EL (cell line): ENCODE results near the gene PPL.
"Not testable (repeated sequence)": the region's sequence is repeated elsewhere in the genome, so short reads cannot be mapped to it uniquely, and the experiment has no call there.

ENCODE experiments used
- DNase-seq: peaks from one replicate; pipeline ENCODE4 v3.0.0-alpha.2; 2016

PPL gene, protein sequence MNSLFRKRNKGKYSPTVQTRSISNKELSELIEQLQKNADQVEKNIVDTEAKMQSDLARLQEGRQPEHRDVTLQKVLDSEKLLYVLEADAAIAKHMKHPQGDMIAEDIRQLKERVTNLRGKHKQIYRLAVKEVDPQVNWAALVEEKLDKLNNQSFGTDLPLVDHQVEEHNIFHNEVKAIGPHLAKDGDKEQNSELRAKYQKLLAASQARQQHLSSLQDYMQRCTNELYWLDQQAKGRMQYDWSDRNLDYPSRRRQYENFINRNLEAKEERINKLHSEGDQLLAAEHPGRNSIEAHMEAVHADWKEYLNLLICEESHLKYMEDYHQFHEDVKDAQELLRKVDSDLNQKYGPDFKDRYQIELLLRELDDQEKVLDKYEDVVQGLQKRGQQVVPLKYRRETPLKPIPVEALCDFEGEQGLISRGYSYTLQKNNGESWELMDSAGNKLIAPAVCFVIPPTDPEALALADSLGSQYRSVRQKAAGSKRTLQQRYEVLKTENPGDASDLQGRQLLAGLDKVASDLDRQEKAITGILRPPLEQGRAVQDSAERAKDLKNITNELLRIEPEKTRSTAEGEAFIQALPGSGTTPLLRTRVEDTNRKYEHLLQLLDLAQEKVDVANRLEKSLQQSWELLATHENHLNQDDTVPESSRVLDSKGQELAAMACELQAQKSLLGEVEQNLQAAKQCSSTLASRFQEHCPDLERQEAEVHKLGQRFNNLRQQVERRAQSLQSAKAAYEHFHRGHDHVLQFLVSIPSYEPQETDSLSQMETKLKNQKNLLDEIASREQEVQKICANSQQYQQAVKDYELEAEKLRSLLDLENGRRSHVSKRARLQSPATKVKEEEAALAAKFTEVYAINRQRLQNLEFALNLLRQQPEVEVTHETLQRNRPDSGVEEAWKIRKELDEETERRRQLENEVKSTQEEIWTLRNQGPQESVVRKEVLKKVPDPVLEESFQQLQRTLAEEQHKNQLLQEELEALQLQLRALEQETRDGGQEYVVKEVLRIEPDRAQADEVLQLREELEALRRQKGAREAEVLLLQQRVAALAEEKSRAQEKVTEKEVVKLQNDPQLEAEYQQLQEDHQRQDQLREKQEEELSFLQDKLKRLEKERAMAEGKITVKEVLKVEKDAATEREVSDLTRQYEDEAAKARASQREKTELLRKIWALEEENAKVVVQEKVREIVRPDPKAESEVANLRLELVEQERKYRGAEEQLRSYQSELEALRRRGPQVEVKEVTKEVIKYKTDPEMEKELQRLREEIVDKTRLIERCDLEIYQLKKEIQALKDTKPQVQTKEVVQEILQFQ (N-terminal part only)

DNA sequence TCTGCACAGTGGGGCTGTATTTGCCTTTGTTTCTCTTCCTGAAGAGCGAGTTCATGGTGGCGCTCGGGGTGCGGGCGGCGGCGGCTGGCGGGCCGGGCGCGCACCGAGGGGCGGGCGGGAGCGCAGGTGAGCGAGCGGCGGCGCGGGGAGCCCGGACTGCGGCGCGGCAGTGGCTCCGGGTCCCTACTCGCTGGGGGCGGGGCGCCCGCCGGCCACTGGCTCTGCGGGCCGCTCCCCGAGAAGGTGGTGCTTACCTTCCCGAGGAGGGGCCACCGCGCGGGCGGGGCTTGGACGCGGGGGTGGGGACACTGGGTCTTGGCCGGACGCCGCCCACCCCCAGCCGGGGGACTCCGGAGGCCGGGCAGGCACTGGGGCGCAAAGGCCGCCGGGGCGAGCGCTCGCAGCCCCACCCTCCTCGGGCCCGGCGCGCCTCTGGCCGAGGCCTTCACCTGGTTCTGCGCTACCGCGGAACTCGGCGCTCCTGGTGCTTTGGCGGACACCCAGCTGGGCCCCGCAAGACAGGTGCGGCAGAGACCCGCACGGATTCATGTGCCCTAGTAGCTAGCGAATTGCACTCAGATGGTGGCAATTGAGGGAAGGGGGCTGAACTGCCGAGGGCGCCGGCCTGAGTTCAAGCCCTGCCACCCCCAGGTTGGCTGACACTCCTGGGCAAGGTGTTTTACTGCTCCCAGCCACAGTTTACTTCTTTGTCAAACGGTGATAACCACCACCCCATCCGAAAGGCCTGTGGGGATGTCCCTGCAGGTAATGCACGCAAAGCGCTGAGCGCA is at the start of gene PPL:
PPL (minus strand) TSS at position 158 of the 791 bp plus-strand sequence; CDS start at position 55, 103 bp downstream.
- DNase-seq, result no peak

DNA sequence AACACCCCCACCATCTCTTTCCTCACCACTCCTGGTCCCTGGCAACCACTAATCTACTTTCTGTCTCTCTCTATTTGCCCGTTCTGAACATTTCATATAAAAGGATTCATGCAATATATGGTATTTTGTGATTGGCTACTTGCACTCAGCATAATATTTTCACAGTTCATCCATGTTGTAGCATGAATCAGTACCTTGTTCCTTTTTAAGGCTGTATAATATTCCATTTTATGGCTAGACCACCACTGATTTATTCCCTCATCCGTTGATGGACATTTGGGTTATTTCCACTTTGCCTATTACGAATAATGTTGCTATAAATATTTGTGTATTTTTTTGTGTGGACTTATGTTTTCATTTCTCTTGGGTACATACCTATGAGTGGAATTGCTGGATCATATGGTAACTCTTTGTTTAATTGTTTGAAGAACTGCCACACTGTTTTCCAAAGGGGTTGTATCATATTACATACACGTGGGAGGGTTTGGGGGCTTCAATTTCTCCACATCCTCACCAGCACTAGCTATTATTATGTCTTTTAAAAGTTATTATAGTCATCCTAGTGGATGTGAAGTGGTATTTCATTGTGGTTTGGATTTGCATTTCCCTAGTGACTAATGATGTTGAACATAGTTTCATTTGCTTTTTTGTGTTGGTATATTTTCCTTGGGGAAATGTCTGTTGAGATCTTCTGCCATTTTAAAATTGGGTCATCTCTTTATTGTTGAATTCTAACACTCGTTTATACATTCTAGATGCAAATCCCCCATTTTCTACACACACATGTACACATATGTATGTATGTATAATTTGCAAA is 47.4 kb upstream of the PPL start:
- no peak for DNase-seq

DNA sequence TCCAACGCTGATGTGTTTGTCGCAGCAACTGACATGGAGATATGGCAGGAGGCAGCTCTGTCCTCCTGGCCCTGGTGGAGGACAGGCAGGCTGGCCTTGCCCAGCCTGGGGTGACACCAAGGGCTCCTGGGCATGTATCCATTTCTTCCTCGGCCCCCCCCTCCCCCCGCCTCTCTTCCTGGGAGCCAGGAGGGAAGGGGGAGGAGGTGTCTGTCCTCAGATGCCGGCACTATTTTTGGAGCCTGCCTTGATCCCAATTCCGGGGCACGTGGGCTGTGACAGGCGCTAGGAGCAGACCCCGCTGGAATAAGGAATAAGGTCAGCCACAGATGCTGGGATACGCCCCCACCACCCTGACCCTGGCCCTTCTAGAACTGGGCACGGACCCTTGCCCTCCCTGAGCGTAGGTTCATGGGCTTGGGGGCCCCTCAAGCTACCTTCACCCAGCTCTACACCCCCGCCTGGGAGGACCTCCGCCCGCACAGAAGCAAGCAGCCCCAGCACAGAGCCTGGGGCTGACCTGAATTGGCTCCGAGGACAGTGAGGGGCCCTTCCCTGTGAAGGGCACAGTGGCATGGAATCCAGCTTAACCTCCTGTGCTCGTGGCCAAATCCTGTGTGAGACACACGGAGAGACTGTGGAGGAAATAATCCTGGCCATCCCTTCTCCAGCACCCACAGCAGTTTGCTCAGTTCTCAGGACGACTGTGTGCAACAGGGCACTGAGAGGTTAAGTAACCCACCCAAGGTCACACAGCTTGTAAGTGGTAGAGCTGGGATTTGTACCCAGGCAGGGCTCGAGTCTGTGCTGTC is 45.3 kb upstream of the PPL start:
- no peak for DNase-seq

DNA sequence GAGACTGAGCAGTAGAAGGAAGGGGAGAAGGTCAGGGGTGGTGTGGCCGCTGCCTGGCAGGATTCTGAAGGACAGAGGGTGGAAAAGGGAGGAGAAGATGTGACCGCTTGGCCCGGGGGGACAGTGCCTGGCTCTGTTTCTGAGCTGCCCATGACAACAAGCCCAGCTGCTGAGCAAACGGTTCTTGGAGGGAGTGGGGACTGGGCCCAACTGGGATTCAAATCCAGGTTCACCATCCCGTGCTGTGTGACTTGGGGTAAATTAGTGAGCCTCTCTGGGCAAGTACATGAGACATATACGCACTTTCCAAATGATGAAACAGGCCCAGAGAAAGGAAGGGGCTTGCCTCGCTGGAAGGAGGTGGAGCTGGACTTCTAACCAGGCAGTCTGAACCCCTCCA is 44.5 kb upstream of the PPL start:
- DNase-seq, result no peak

DNA sequence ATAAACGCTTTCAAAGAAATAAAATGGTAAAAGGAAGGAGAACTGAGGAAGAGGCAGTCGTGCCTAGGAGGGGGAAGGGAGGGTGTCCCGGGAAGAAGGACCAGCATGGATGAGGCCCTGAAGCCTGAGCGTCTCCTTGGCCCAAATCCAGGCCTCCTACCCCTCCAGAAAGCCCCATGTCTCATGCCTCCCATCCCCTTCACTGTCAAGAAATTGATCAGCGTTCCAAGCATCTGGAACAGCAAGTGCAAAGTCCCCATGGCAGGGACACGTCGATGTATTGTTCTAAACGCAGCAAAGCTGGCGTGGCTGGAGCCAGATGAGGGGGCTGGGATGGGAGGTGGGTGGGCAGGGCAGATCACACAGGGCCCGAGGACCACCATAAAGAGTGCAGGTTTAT is 43.7 kb upstream of the PPL start:
- no peak for DNase-seq

DNA sequence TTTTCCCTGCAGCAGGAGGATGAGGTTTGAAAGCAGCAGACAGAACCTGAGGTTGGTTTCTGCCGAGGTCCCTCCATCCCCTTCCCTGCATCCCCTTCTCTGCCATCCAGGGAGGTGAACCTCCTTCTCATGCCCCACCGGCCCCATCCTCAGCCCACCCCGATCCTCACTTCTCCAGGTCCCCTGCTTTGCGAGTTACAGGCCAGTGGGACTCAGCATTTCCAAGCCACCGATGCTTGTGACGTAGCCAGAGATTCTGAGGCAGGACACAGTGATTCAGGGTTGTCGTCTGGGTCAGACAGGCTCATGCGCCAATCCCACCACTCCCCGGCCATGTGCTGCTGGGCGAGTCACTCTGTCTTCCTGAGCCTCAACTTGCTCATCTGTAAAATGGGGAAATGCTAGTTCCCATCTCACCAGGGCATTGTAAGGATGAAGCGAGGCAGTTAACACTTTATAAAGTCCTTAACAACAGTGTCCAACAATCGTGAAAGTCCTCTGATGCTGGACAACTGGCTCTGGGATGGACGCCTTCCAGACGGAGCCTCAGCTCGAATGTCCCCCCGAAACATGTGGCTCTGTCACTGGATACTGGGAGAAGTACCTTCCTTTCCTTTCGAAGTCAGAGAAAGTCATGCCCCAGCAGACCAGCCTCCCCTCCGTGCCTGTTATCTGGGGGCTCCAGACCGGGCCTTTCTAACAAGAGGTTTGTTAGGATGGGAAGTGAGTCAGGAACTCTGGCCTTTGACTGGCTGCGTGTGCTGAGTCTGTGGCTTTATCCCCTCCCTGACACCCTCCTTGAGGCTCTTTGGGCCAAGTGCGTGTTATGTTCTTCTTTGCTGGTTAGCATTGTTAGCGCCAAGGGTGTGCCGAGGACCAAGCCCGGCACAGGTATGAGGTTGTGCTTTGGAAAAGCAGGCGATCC is 43.0 kb upstream of the PPL start:
- DNase-seq, result no peak

DNA sequence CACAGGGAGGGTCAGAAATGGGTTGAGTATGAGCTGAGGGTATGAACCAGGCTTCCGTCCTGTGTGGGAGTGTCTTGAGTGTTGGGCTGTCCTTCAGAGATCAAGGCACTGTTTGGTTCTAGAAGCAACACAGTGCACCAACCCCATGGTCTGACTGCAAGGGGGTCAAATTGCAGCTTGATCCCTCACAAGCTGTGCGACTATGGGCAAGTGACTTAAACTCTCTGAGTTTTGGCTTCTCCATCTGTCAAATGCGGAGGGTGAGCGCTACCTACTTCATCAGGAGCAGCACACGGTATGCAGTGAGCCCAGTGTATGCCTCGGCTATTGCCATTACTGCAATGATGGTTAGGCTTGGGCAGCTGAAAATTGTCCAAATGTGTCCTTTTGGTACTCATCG is 42.2 kb upstream of the PPL start:
- no peak for DNase-seq

DNA sequence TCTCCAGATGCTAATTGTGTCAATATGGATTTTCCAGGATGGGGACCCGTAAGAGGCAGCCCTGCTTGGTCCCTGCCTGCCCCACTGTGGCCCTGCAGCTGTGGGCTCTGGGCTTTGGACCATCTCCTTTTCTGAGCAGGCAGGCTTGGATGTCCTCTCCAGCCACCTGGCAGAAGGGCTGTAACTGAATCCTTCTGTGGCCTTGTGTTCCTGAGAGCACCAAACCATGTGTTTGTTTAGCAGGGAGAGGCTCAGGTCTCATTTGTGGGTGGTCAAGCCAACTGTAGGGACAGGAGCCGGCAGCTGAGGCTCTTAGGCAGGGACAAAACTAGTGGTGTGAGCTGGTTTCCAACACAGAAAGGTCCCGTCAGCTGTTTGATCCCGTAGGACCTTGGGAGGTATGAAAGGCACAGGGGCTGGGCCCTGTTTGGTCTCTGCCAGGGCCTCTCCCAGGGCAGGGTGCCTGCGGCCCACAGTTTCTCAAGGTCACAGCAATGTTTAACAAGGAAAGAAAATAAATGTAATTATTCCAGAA is 39.7 kb upstream of the PPL start:
- no peak for DNase-seq

DNA sequence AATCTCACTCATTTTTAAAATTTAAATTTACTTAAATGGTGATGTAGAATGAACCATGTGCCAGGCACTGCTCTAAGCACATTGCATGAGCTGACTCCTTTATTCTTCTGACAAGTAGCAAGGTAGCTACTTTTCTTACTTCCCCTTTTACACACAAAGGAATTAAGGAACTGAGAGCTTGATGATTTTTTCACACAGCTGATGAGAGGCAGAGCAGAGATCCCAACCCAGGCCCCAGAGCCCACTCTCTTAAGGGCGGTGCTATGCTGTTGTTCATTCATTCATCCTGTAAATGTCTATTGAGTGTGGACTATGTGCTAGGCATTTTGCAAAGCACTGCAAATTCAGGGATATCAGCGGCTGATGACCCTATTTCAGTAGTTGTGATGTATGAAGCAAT is 39.1 kb upstream of the PPL start:
- DNase-seq, result no peak

DNA sequence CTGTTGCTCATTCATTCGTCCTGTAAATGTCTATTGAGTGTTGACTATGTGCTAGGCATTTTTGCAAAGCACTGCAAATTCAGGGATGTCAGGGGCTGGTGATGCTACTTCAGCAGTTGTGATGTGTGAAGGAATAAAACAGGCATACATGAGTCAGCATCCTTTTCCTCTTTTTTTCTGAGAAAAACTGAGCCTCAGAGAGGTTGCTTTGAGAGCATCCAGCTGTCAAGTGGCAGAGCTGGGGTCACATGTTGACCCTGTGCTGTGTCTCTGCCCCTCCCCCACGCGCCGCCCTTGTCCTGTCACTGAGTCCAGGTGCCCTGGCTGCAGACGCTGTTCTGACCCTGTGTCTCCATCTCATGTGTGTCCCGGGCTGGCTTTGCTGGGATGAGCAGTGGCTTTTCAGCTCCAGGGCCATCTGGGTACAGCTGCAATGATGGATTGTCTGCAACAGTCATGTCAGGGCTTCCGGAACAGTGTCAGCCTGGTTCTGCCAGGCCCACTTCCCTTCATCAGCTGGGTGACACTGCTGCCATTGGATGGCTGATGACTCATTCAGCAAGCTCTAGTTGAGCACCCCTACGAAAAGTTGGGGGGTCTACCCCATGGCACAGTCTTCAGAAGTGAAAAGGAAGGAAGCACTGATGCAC is 36.1 kb upstream of the PPL start:
- no peak for DNase-seq

DNA sequence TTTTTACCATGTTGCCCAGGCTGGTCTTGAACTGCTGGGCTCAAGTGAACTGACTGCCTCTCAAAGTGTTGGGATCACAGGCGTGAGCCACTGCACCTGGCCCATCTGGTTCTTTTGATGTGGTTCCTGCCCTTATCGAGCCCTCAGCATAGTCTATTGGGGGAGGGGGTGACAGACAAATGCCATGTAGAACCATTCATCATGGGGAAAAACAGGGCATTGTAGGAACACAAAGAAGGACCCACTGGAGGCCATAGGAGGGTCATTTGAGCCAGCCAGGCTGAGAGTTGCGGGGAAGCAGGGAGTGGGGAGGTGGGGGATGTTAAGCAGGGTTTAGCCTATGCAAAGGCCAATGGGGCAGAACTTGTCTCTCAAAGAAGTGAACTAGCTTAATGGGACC is 33.1 kb upstream of the PPL start:
- no peak for DNase-seq

DNA sequence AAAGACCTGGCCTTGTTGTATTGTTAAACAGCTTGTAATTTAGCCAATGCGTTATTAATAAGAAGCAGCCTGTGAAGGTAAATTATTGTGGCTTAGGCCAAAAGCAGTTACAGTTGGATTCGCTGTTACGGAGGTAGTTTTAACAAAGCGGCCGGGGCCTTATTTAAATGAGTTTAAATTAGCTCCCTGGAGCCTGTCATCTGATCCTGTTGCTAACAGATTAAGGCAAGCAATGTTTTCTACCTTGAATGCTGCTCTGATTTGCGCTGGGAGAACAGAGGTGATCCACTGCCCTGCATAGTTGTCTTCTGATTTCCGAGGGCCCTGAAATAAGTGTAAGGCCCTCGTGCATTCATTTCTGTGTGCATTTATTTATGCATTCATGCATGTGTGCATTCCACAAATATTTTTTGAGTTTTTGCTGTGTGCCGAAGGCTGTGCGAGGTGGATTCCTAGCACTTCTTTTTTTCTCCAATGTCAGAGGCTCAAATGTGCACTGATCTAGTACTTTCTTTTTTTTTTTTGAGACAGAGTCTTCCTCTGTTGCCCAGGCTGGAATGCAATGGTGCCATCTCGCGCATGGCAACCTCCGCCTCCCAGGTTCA is 32.0 kb upstream of the PPL start:
- DNase-seq, result no peak

DNA sequence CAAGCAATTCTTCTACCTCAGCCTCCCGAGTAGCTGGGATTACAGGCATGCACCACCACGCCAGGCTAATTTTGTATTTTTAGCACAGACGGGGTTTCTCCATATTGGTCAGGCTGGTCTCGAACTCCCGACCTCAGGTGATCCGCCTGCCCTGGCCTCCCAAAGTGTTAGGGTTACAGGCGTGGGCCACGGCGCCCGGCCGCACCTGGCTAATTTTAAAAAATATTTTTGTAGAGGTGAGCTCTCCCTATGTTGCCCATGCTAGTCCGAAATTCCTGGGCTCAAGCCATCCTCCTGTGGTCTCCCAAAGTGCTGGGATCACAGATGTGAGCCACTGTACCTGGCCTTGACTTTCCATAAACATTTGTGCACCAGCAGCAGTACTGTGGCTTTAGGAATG is 31.3 kb upstream of the PPL start:
- DNase-seq, result not testable (repeated sequence)

DNA sequence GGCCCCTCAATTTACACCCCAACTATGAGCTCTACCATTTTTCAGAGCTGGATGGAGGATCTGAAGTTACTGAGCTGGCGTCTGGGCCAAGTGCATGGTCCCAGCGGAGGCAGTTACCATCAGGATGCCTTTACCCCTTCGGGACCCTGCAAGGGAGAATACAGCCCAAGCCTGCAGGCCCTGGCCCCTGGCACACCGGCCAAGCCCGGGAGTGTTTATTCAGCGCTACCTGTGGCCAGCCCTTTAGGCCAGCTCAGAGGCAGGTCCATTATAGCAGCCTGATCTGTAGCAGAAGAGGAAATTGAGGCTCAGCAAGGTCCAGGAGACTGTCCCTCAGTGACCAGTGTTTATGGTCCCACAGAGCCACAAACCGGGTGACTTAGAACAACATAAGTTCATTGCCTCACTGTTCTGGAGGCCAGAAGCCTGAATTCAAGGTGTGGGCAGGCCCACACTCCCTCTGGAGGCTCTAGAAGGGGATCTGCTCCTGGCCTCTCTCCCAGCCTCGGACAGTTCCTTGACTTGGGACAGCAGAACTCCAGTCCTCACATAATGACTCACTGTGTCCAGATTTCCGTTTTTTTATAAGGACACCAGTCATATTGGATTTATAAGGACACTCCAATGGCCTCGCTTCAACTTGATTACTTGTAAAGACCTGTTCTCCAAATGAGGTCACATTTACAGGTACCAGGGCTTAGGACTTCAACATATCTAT is 29.9 kb upstream of the PPL start:
- no peak for DNase-seq

DNA sequence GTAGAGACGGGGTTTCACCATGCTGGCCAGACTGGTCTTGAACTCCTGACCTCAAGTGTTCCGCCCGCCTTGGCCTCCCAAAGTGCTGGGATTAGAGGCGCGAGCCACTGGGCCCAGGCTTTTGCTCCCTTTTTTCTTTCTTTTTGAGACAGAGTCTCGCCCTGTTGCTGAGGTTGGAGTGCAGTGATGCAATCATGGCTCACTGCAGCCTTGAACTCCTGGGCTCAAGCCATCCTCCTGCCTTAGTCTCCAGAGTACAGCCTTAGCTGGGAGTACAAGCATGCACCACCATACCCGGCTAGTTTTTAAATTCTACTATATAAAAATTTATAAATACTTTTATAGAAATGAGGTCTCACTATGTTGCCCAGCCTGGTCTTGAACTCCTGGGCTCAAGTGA is 26.6 kb upstream of the PPL start:
- DNase-seq, result not testable (repeated sequence)

DNA sequence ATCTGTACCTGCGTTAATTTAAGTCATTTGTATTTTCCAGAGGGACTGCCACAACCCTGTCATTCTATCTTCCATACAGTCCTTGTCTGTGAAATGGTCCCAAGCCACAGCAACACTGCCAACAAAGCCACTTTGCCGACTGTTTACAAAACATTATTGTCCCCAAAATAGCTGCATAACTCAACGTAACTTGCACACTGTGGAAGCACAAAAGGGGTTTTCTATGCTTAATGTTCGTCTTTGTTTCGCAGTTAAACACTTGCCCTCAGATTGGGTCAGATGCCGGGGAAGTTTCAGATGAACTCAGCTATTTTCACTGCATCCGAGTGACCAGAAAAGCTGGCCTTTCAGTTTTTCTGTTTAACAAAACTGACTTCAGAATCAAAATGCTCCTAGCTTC is 25.8 kb upstream of the PPL start:
- no peak for DNase-seq

DNA sequence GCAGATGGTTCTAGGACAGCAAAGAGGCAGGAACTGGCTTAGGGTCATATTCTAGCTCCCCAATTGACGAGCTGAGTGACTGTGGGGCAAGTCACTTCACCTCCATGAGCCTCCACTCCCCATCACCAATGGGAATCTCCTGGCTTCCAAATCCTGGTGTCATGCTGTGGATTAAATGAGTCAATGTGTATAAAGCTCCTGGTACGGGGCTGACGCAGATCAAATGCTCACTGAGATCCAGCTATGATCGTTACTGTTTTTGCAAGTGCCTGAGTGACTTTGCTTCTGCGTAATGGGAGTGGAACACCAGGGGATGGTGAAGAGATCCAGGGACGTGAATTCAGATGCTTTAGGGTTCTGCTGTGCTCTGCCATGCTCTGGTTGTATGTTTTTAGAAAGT is 23.6 kb upstream of the PPL start:
- no peak for DNase-seq
